Fibroblast of skin of right quadriceps (primary cell): ENCODE results near the gene TMPRSS13.
"Not testable (repeated sequence)": the region's sequence is repeated elsewhere in the genome, so short reads cannot be mapped to it uniquely, and the experiment has no call there.

Source experiments
- DNase-seq: peaks from one replicate; pipeline ENCODE4 v3.0.0-alpha.2; 2013

Gene TMPRSS13

GRCh38 chr11:117929142-117929915 is at the start of gene TMPRSS13:
TMPRSS13 (minus strand) TSS chr11:117929402; CDS start chr11:117929307, 95 bp downstream.
- no peak for DNase-seq

GRCh38 chr11:117978991-117979390 is 49.8 kb upstream of the TMPRSS13 start:
- DNase-seq: no peak

GRCh38 chr11:117978291-117978910 is 49.2 kb upstream of the TMPRSS13 start:
- not testable (repeated sequence) for DNase-seq

GRCh38 chr11:117977612-117978264 is 48.5 kb upstream of the TMPRSS13 start:
- DNase-seq: not testable (repeated sequence)

DNA sequence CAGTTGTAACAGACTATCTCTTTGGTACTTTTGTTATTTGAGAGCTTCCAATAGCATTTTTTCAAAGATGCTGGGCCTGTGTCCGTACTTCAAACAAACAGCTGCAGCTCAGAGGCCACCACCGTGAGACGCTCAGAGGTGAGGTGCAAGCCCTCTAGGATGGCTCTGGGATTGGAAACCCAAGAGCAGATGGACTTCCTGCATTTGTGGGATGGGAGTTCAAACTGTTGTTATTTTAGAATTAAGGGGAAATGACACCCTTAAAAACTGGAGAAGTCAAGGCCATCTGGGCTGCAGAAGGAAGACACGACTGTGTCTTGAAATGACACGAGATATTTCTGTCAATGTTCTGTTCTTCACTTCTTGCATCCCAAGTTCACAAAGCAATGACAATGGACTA is 47.8 kb upstream of the TMPRSS13 start:
- DNase-seq: no peak

DNA sequence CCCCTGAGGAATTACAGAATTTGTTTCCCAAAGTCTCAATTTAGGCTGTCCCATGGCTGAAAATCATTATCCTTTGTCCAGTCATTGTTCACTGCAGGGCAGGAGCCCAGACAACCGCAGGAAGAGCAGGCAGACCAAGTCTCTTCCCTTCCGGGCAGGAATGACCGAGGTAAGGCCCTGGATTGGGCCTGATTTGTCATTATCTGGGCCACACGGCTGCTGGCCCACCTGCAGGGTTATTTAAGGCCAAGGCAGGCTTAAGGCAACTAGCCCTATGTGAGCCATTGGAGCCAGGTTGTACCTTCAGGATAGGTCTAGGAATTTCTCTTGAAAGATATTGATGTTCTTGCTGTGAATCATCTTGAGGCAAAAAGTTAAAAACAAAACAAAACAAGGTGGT is 47.2 kb upstream of the TMPRSS13 start:
- DNase-seq: no peak

GRCh38 chr11:117973503-117973860 is 44.3 kb upstream of the TMPRSS13 start:
- no peak for DNase-seq

GRCh38 chr11:117972629-117973502 is 43.7 kb upstream of the TMPRSS13 start:
- DNase-seq: no peak

DNA sequence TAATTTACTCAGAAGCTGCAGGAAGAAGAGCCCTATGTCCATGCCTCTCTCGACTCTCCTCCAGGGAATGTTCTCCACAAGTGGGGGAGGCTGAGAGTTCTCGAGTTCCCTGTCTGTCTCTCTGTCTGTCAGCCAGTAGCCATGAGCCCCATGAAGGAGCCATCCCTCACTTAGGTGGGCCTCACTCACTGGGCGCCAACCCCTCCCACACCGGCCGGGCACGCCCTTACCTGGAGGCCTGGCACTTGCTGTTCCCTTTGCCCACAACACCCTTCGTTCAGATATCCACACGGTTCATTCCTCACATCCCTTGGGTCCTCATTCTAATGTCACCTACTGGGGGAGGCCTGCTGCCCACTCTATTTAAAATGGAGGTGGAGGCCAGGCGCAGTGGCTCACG is 42.8 kb upstream of the TMPRSS13 start:
- DNase-seq: no peak

GRCh38 chr11:117970400-117971024 is 41.3 kb upstream of the TMPRSS13 start:
- no peak for DNase-seq

- DNase-seq: no peak
Observed at GRCh38 chr11:117969160-117969991, 40.2 kb upstream of the TMPRSS13 start.

GRCh38 chr11:117966908-117967307 is 37.7 kb upstream of the TMPRSS13 start:
- no peak for DNase-seq

DNA sequence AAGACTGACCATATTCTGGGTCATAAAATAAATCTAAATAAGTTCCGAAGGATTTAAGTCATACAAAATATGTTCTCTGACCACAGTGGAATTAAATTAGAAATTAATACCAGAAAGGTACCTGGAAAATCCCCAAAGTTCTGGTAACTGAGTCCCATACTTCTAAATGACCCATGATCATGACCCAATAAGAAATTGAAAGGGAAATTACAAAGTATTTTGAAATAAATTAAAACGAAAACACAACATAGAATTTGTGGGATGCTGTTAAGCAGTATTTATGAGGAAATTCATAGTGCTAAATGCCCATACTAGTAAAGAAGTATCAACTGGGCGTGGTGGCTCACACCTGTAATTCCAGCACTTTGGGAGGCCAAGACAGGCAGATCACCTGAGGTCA is 33.6 kb upstream of the TMPRSS13 start:
- no peak for DNase-seq

- no peak for DNase-seq
Observed at GRCh38 chr11:117961896-117962295, 32.7 kb upstream of the TMPRSS13 start.

- no peak for DNase-seq
Observed at GRCh38 chr11:117960406-117960805, 31.2 kb upstream of the TMPRSS13 start.

- DNase-seq: no peak
Observed at GRCh38 chr11:117959438-117960149, 30.4 kb upstream of the TMPRSS13 start.

DNA sequence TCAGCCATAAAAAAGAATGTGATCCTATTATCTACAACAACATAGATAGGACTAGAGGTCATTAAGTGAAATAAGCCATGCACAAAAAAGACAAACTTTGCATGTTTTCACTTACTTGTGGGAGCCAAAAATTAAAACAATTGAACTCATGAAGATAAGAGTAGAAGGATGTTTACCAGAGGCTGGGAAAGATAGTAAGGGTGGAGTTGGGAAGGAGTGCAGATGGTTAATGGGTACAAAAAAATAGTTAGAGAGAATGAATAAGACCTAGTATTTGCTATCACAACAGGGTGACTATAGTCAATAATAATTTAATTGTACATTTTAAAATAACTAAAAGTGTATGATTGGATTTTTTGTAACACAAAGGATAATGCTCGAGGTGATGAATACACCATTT is 29.7 kb upstream of the TMPRSS13 start:
- DNase-seq: no peak

GRCh38 chr11:117953024-117953671 is 23.9 kb upstream of the TMPRSS13 start:
- DNase-seq: no peak

DNA sequence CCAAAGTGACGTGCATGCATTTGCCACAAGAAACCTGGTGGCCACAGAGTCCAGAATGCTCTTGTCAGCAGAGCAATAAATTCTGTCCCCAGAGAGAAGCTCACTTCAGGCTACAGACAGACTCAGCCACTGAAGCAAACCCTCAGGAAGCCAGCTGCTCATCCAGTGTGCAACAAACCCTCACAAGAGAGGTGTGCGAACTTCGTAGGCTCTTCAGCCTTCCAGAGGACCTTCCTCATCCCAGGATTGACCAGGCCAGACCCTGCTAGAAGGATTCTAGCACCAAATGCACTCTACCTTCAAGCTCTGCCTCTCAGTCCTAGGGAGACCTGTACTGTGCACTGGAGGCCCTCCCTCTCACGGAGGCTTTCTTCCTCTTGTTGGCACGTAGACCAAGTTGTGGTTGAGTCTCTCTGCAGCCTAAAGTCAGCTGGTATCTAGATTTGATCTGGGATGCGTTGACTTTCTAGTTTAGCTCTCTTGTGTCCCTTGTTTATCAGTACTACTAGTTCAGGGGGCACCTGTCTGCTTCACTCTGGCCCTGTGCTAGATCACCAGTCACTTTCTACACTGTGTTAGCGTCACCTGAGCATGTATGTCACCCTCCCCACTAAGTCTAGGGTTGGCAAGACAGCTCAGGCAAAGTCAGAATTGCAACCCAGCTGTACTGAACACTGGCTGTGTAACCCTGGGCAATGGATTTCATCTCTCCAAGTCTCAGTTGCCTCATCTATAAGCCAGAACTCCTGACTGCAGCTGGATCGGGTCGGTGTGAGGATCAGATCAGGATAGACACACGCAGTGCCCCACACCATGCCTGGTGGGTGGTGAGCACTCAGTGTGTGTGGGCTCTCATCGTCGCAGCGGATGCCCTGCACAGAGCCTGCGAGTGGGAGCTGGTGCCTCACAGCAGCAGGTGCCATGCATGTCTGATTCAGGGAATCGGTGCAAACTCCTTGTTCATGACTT is 22.1 kb upstream of the TMPRSS13 start:
- DNase-seq: no peak
